Common myeloid progenitor, CD34-positive (primary cell): ENCODE measurements around the gene CNN2.
A peak's percentile ranks its signal among the peaks of the same experiment; 100 is the strongest.

Experiments used
- CTCF ChIA-PET: fragments of 350-600 bp; sonication (Branson Sonifier 250); formaldehyde crosslinking; loops from one replicate; lab custom pipeline; 2021; ENCODE audit warnings: antibody characterized with exemption; lab: Charles Lee
- POLR2A ChIA-PET: fragments of 350-600 bp; sonication (Branson Sonifier 250); formaldehyde crosslinking; loops from one replicate; lab custom pipeline; 2021; ENCODE audit warnings: antibody characterized with exemption; lab: Charles Lee
- DNase-seq, 3 donors: peaks; one replicate each; pipeline versions ENCODE4 v3.0.0 to v3.0.0-alpha.2; 2013
- H3K27ac ChIP-seq, 2 experiments: 1 replicate in 1 of 2; 2 replicates in 1 of 2; pipeline ENCODE4 v1.7.0; 2013; ENCODE audit warnings: inconsistent platforms in 2 of 2, low read length in 2 of 2, mild to moderate bottlenecking in 2 of 2, low read depth in 1 of 2, moderate library complexity in 1 of 2; ENCODE audit not compliant: severe bottlenecking in 2 of 2, insufficient read depth in 1 of 2, poor library complexity in 1 of 2
- H3K27me3 ChIP-seq, 5 experiments: replicated peaks in 2 of 5; 1 replicate in 3 of 5; 2 replicates in 2 of 5; pipeline versions ENCODE4 v1.6.1 to v1.7.0; 2013; ENCODE audit warnings: low read length in 4 of 5, mild to moderate bottlenecking in 2 of 5, moderate library complexity in 2 of 5, inconsistent platforms in 1 of 5; ENCODE audit not compliant: insufficient read depth in 5 of 5, control insufficient read depth in 4 of 5
- H3K36me3 ChIP-seq, 4 experiments: 1 replicate in 2 of 4; 2 replicates in 2 of 4; pipeline versions ENCODE4 v1.6.1 to v1.7.0; 2013; ENCODE audit warnings: low read length in 3 of 4, control low read depth in 1 of 4, mild to moderate bottlenecking in 1 of 4; ENCODE audit not compliant: control insufficient read depth in 4 of 4, insufficient read depth in 4 of 4
- H3K4me1 ChIP-seq, 4 experiments: 1 replicate in 3 of 4; 2 replicates in 1 of 4; pipeline versions ENCODE4 v1.6.1 to v1.7.1; 2013; ENCODE audit warnings: low read length in 3 of 4, mild to moderate bottlenecking in 3 of 4, control low read depth in 1 of 4, inconsistent platforms in 1 of 4, moderate library complexity in 1 of 4; ENCODE audit not compliant: control insufficient read depth in 4 of 4, insufficient read depth in 4 of 4; ENCODE audit errors: control extremely low read depth in 1 of 4
- H3K4me3 ChIP-seq, 7 experiments: 1 replicate in 4 of 7; 2 replicates in 3 of 7; pipeline versions ENCODE4 v1.5.1 to v1.7.0; 2013; ENCODE audit warnings: mild to moderate bottlenecking in 7 of 7, low read length in 6 of 7, moderate library complexity in 6 of 7, inconsistent platforms in 2 of 7, low read depth in 2 of 7, control low read depth in 1 of 7; ENCODE audit not compliant: insufficient read depth in 4 of 7, control insufficient read depth in 1 of 7; ENCODE audit errors: extremely low read depth in 1 of 7
- H3K9me3 ChIP-seq, 5 experiments: 1 replicate in 4 of 5; 2 replicates in 1 of 5; pipeline versions ENCODE4 v1.6.1 to v1.7.1; 2013; ENCODE audit warnings: low read length in 4 of 5, mild to moderate bottlenecking in 2 of 5, inconsistent platforms in 1 of 5, low read depth in 1 of 5, moderate library complexity in 1 of 5; ENCODE audit not compliant: control insufficient read depth in 4 of 5, insufficient read depth in 2 of 5; ENCODE audit errors: control extremely low read depth in 1 of 5
- WGBS: methylation state at CpG from one replicate; pipeline ENCODE4 v1.1.5; 2013; ENCODE audit not compliant: insufficient coverage; 5-methylcytosine and 5-hydroxymethylcytosine counted together

CNN2 gene

GRCh38 chr19:1027650-1028061, 1.2 kb downstream of the CNN2 start:
- Histone ChIP-seq H3K4me3 (peak overlapping the region; percentile 74 to 92 (median 81)), H3K27ac (peak overlapping the region in 1 of 2 experiments; percentile 85), H3K4me1 (peaks cover 0 to 33% (median 21%) of the 10 kb centered on the region in 4 experiments), H3K9me3 (no peaks in the 10 kb centered on the region), H3K36me3 (peaks cover 0 to 22% (median 17%) of the 10 kb centered on the region in 4 experiments), H3K27me3 (no peaks in the 10 kb centered on the region)
- ChIA-PET POLR2A (interaction anchor here (0.9 to 1.0 kb wide), 3 partner anchors 12 to 40 kb away, joined by 3 to 7 read pairs (median 4); partner anchors contain the start of genes ABCA7 and ARHGAP45), CTCF (interaction anchor here (0.7 to 5.3 kb wide), 4 partner anchors 11 to 213 kb away, joined by 4 to 44 read pairs (median 4); partner anchors contain the start of genes ABCA7 and ARHGAP45)
- WGBS = 6% methylated on average over 15 of the region's 16 CpGs
- DNase-seq = no peak

DNA sequence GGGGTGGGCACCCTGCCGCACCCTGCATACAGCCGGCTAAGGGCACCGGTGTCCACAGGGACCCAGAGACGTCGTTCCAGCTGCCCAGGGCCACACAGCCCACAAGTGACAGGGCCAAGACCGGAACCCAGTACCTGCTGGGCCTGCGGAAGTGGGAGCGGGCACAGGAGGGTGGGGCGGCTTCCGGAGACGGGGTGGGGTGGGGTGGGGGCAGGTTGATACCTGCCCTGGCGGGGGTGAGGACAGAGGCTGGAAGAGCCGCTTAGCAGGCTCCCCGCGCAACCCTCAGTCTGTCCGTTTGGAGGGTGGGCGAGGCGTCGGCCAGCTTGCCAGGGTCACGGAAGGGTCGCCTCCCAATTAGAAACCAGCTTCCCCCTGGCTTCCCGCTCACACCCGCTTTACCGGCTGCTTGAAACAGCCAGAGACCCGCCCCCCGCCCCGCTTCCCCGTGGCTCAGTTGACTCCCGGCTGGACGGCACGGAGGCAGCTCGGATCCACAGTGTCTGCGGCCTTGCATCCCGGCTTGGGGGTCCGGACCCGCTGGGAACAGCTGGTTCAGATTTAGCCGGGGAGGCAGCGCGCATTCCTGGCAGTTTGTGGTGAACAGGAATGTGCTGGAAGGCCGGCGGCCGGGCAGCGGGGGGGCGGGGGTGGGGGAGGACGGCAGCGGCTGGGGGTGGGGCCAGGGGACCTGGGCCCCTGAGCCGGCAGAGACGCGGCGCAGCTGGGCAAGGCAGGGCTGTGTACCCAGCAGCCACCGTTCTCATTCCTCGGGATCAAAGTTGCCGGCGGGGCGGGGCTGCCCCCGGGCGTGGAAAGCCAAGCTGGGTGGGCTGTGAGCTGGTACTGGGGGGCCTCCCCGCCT, 1.9 kb downstream of the CNN2 start:
- 1% methylated on average over 39 of the region's 58 CpGs for WGBS
- H3K36me3 ChIP-seq = peaks cover 0 to 27% (median 22%) of the 10 kb centered on the region in 4 experiments
- ChIA-PET CTCF (interaction anchor here (1.1 to 5.3 kb wide), 4 partner anchors 10 to 212 kb away, joined by 4 to 44 read pairs (median 4); partner anchors contain the start of gene ABCA7), POLR2A (interaction anchor here (0.7 to 1.0 kb wide), 2 partner anchors 10 to 40 kb away, joined by 3 to 7 read pairs; no protein-coding TSS in a partner anchor)
- no peaks in the 10 kb centered on the region for H3K9me3 ChIP-seq
- no peaks in the 10 kb centered on the region for H3K27me3 ChIP-seq
- peak overlapping the region in 1 of 2 experiments; percentile 85 for H3K27ac ChIP-seq
- H3K4me1 ChIP-seq = peaks cover 0 to 33% (median 21%) of the 10 kb centered on the region in 4 experiments
- H3K4me3 ChIP-seq = peak overlapping the region; percentile 15 to 92 (median 81)
- DNase-seq = no peak

DNA sequence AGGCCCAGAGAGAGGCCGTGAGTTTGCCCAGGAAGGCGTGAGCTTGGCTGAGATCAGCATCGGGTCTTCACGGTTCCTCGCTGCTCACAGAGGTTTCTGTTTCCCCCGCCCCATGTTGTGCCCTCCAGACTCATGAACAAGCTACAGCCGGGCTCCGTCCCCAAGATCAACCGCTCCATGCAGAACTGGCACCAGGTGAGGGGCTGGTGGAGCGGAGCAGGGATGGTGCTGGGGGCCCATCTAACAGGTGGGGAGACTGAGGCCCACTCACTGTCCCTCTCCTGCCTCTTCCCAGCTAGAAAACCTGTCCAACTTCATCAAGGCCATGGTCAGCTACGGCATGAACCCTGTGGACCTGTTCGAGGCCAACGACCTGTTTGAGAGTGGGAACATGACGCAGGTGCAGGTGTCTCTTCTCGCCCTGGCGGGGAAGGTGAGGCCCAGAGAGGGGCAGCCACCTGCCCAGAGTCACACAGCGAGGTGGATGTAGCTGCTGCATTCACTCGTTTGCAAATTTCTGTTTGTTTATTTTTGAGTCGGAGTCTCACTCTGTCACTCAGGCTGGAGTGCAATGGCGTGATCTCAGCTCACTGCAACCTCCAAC, 6.0 kb downstream of the CNN2 start:
- Histone ChIP-seq H3K27me3 (no peaks in the 10 kb centered on the region), H3K4me1 (peaks cover 0 to 24% (median 14%) of the 10 kb centered on the region in 4 experiments), H3K36me3 (peaks cover 0 to 44% (median 35%) of the 10 kb centered on the region in 4 experiments), H3K4me3 (no peak overlapping the region), H3K27ac (no peak overlapping the region), H3K9me3 (no peaks in the 10 kb centered on the region)
- CTCF ChIA-PET = interaction anchor here (0.6 to 2.4 kb wide), 7 partner anchors 9 to 85 kb away, joined by 3 to 9 read pairs (median 4); partner anchors contain the start of gene RNU6-2
- POLR2A ChIA-PET = no interaction called here
- 97% methylated on average over 19 of the region's 20 CpGs for WGBS
- no peak for DNase-seq

GRCh38 chr19:1035998-1036621, 9.7 kb downstream of the CNN2 start:
- no peaks in the 10 kb centered on the region for H3K27me3 ChIP-seq
- no peak overlapping the region for H3K27ac ChIP-seq
- WGBS = 93% methylated on average over 18 of the region's 29 CpGs
- peaks cover 0 to 36% (median 28%) of the 10 kb centered on the region in 4 experiments for H3K36me3 ChIP-seq
- DNase-seq = no peak
- POLR2A ChIA-PET = no interaction called here
- H3K4me1 ChIP-seq = peaks cover 6 to 41% (median 38%) of the 10 kb centered on the region in 4 experiments
- no peak overlapping the region for H3K4me3 ChIP-seq
- CTCF ChIA-PET = interaction anchor here (1.4 to 7.2 kb wide), 3 partner anchors 8 to 209 kb away, joined by 3 to 44 read pairs (median 6); partner anchors contain the start of gene CNN2
- H3K9me3 ChIP-seq = no peaks in the 10 kb centered on the region

- Histone ChIP-seq H3K27me3 (no peaks in the 10 kb centered on the region), H3K4me1 (peaks cover 6 to 46% (median 44%) of the 10 kb centered on the region in 4 experiments), H3K27ac (peak overlapping the region in 1 of 2 experiments; percentile 74), H3K9me3 (no peaks in the 10 kb centered on the region), H3K4me3 (peak overlapping the region in 4 of 7 experiments; percentile 27 to 57 (median 45)), H3K36me3 (peaks cover 0 to 31% (median 19%) of the 10 kb centered on the region in 4 experiments)
- DNase-seq = no peak
- ChIA-PET CTCF (interaction anchor here (0.9 to 7.2 kb wide), 4 partner anchors 9 to 56 kb away, joined by 3 to 44 read pairs (median 3); partner anchors contain the start of gene CNN2), POLR2A (interaction anchor here (0.6 to 1.4 kb wide), 5 partner anchors 9 to 1587 kb away, joined by 3 to 4 read pairs (median 3); partner anchors contain the start of genes ARHGAP45 and CNN2)
- WGBS = 70% methylated on average over 15 of the region's 22 CpGs
Observed at GRCh38 chr19:1037621-1038064, 11.2 kb downstream of the CNN2 start.

DNA sequence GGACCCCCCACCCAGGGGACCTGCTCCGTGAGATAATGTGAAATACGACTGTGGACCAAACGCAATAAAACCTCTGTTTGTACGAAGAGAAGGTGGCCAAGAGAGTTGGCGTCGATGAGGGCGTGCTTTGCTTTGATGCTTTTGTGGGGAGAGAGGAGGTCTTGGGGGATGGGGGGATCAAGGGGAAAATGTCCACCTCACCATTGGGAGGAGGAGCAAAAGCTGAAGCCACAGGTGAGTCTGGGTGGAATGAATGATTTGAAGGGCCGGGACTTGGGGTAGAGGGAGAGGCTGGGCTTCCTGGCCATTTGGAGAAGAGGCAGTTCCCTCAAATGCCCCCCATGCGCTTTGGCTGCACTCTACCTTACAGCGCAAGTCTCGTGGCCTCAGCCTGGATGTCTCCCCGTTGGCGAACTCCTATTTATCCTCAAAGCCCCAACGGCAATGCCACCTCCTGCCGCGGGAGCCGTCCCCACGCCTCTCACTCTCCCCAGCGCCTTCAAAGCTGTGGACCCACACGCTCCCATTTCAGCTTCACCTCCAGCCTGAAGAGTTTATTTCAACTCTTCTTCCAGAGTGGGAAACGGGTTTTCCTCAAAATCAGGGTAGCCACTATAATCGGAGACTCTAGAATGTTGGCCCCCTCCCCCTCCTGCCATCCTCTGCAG, 12.7 kb downstream of the CNN2 start:
- ChIA-PET POLR2A (interaction anchor here (0.8 to 1.4 kb wide), 4 partner anchors 13 to 28 kb away, joined by 3 read pairs; partner anchors contain the start of genes ARHGAP45, CNN2 and RNU6-2), CTCF (interaction anchor here (1.0 to 7.2 kb wide), 3 partner anchors 11 to 50 kb away, joined by 3 to 44 read pairs (median 18); partner anchors contain the start of genes ARHGAP45 and CNN2)
- no peaks in the 10 kb centered on the region for H3K27me3 ChIP-seq
- DNase-seq = no peak
- H3K4me3 ChIP-seq = peak overlapping the region in 5 of 7 experiments; percentile 15 to 80 (median 74)
- H3K9me3 ChIP-seq = no peaks in the 10 kb centered on the region
- H3K4me1 ChIP-seq = peaks cover 6 to 46% (median 44%) of the 10 kb centered on the region in 4 experiments
- H3K36me3 ChIP-seq = peaks cover 0 to 25% (median 12%) of the 10 kb centered on the region in 4 experiments
- WGBS = 78% methylated on average over 18 of the region's 22 CpGs
- H3K27ac ChIP-seq = no peak overlapping the region
